B cell (primary cell): ENCODE data around the gene ARHGEF7. TPM values are rescaled to one million over a fixed set of nuclear protein-coding genes. Genes with fewer than 3 reads are reported as not detected.

Experiments
- ATAC-seq: fragments of 200-7000 bp; cut with Tn5 transposase; one replicate; pipeline ENCODE4 v1.10.0; 2021; ENCODE audit warnings: low read depth, mild to moderate bottlenecking, moderate number of reproducible peaks, moderate library complexity
- CTCF ChIA-PET: fragments of 350-600 bp; sonication (Branson Sonifier 250); formaldehyde crosslinking; loops from one replicate; lab custom pipeline; 2021; ENCODE audit warnings: antibody characterized with exemption, inconsistent platforms; lab: Charles Lee
- POLR2A ChIA-PET: fragments of 350-600 bp; sonication (Branson Sonifier 250); formaldehyde crosslinking; loops from one replicate; lab custom pipeline; 2021; ENCODE audit warnings: antibody characterized with exemption; lab: Charles Lee
- DNase-seq: peaks from one replicate; pipeline ENCODE4 v3.0.0; 2013
- H2AFZ ChIP-seq: 2 replicates; pipeline ENCODE4 v1.6.1; 2012; ENCODE audit warnings: mild to moderate bottlenecking, low read depth, low read length; ENCODE audit not compliant: insufficient read depth, poor library complexity, severe bottlenecking
- H3K27ac ChIP-seq, 2 donors: 1 replicate in 1 of 2; 2 replicates in 1 of 2; pipeline ENCODE4 v1.5.1; 2012 to 2013; ENCODE audit warnings: low read length in 2 of 2, mild to moderate bottlenecking in 2 of 2, moderate library complexity in 1 of 2
- H3K27me3 ChIP-seq, 4 experiments: fragments of 200-600 bp in 1 of 4; sonication (generic) in 1 of 4; replicated peaks in 1 of 4; 1 replicate in 2 of 4; 2 replicates in 2 of 4; pipeline versions ENCODE4 v1.6.1 to v1.7.0; 2013 to 2016; ENCODE audit warnings: low read length in 3 of 4, mild to moderate bottlenecking in 2 of 4, mixed read lengths in 1 of 4, moderate library complexity in 1 of 4; ENCODE audit not compliant: insufficient read depth in 4 of 4, control insufficient read depth in 3 of 4; ENCODE audit errors: control extremely low read depth in 1 of 4
- H3K36me3 ChIP-seq, 2 experiments: replicated peaks in 1 of 2; 1 replicate in 1 of 2; 2 replicates in 1 of 2; pipeline versions ENCODE4 v1.6.1 to v1.7.1; 2013; ENCODE audit warnings: low read length in 1 of 2; ENCODE audit not compliant: insufficient read depth in 2 of 2, control insufficient read depth in 1 of 2; ENCODE audit errors: control extremely low read depth in 1 of 2, extremely low read depth in 1 of 2
- H3K4me1 ChIP-seq, 2 donors: fragments of 200-600 bp in 1 of 2; sonication (generic) in 1 of 2; 1 replicate in 1 of 2; 2 replicates in 1 of 2; pipeline versions ENCODE4 v1.5.1 to v1.6.1; 2013 to 2017; ENCODE audit warnings: low read length in 2 of 2; ENCODE audit not compliant: control insufficient read depth in 2 of 2, insufficient read depth in 2 of 2
- H3K4me2 ChIP-seq: replicated peaks from 2 replicates; pipeline ENCODE3; 2012; ENCODE audit warnings: mild to moderate bottlenecking, low read depth, low read length; ENCODE audit not compliant: poor library complexity, severe bottlenecking
- H3K4me3 ChIP-seq, 5 experiments: fragments of 200-600 bp in 1 of 5; sonication (generic) in 1 of 5; 1 replicate in 3 of 5; 2 replicates in 2 of 5; pipeline versions ENCODE4 v1.5.1 to v1.7.0; 2011 to 2016; ENCODE audit warnings: low read length in 4 of 5, mild to moderate bottlenecking in 4 of 5, low read depth in 2 of 5, control low read depth in 1 of 5, moderate library complexity in 1 of 5; ENCODE audit not compliant: insufficient read depth in 1 of 5; ENCODE audit errors: control extremely low read depth in 1 of 5, extremely low read depth in 1 of 5
- H3K79me2 ChIP-seq: fragments of 200-600 bp; sonication (generic); one replicate; pipeline ENCODE4 v1.6.0; 2016; ENCODE audit warnings: low read length; ENCODE audit not compliant: control insufficient read depth, insufficient read depth
- H3K9ac ChIP-seq: fragments of 200-600 bp; sonication (generic); 2 replicates; pipeline ENCODE4 v1.6.1; 2017; ENCODE audit warnings: mild to moderate bottlenecking, low read length, moderate library complexity
- H3K9me3 ChIP-seq, 3 donors: one replicate each; pipeline versions ENCODE4 v1.6.1 to v1.7.1; 2013; ENCODE audit warnings: low read length in 2 of 3; ENCODE audit not compliant: control insufficient read depth in 2 of 3, insufficient read depth in 1 of 3; ENCODE audit errors: control extremely low read depth in 1 of 3
- H4K20me1 ChIP-seq: 2 replicates; pipeline ENCODE4 v1.6.0; 2012; ENCODE audit warnings: mild to moderate bottlenecking, low read length; ENCODE audit not compliant: insufficient read depth, control insufficient read depth, poor library complexity, severe bottlenecking
- H3K27ac Mint-ChIP-seq: one replicate; pipeline ENCODE4 v1.8.0; 2021; ENCODE audit warnings: mixed read lengths
- H3K27me3 Mint-ChIP-seq: one replicate; pipeline ENCODE4 v1.8.0; 2021; ENCODE audit warnings: mixed read lengths
- H3K4me1 Mint-ChIP-seq: one replicate; pipeline ENCODE4 v1.8.0; 2021; ENCODE audit warnings: mixed read lengths
- H3K4me3 Mint-ChIP-seq: one replicate; pipeline ENCODE4 v1.8.0; 2021; ENCODE audit warnings: mixed read lengths
- H3K9me3 Mint-ChIP-seq: one replicate; pipeline ENCODE4 v1.8.0; 2022; ENCODE audit warnings: mixed read lengths; ENCODE audit not compliant: insufficient read depth
- CTCF ChIP-seq: fragments of 200-600 bp; IDR thresholded peaks from one replicate; pipeline ENCODE4 v1.8.0; 2022; ENCODE audit warnings: antibody characterized with exemption, mild to moderate bottlenecking
- EZH2 ChIP-seq: IDR thresholded peaks from 2 replicates; pipeline ENCODE4 v1.6.1; 2012; ENCODE audit warnings: borderline replicate concordance, low read depth, mild to moderate bottlenecking, moderate library complexity, low read length; ENCODE audit not compliant: insufficient read depth, poor library complexity, severe bottlenecking
- WGBS: methylation state at CpG from one replicate; pipeline ENCODE4 v1.1.5; 2013; ENCODE audit warnings: missing lambda C conversion rate; ENCODE audit not compliant: insufficient coverage; 5-methylcytosine and 5-hydroxymethylcytosine counted together
- intact Hi-C: fragments of 100-400 bp; cut with micrococcal nuclease; formaldehyde crosslinking; loops from one replicate; pipeline ENCODE4 v1.10.0; 2022
- polyA plus RNA-seq: library from polyadenylated mRNA; depleted of rRNA; stranded (reverse); fragments of >200 nt; gene quantifications from 2 replicates; pipeline ENCODE4 v1.2.3, GENCODE V29; 2012
- total RNA-seq, 2 donors: library from RNA; stranded (reverse); fragments of 120-200 nt in 1 of 2; gene quantifications; 1 replicate in 1 of 2; 2 replicates in 1 of 2; pipeline versions ENCODE4 v1.2.3 to v1.2.4, GENCODE V29; 2013 to 2022

ARHGEF7 gene
- total and polyA plus RNA-seq, 2 donors (not counting 1 experiment from before 2014, with no cell fraction given), result 62.3 to 125 TPM

- ATAC-seq (no peak), DNase-seq (no peak)
- H3K9me3 Mint-ChIP-seq, result no peaks in the 10 kb centered on the region
- TF ChIP-seq CTCF (no peak), EZH2 (no peak)
- peaks cover 5% of the 10 kb centered on the region for H3K79me2 ChIP-seq
- no peaks in the 10 kb centered on the region for H3K9me3 ChIP-seq
- H3K4me2 ChIP-seq, result no peak overlapping the region
- H3K27me3 Mint-ChIP-seq, result no peaks in the 10 kb centered on the region
- 94% methylated on average over 16 of the region's 20 CpGs for WGBS
- H3K27ac ChIP-seq, result no peak overlapping the region
- H3K4me1 ChIP-seq, result no peaks in the 10 kb centered on the region
- POLR2A ChIA-PET, result no interaction called here
- no peak overlapping the region for H3K27ac Mint-ChIP-seq
- no peak overlapping the region for H3K4me3 ChIP-seq
- CTCF ChIA-PET, result no interaction called here
- H4K20me1 ChIP-seq, result peaks cover 18% of the 10 kb centered on the region
- no peak overlapping the region for H2AFZ ChIP-seq
- H3K4me1 Mint-ChIP-seq, result no peaks in the 10 kb centered on the region
- H3K36me3 ChIP-seq, result peaks cover 3 to 88% of the 10 kb centered on the region in 2 experiments
- no peak overlapping the region for H3K9ac ChIP-seq
- H3K27me3 ChIP-seq, result no peaks in the 10 kb centered on the region
- intact Hi-C loops, result no loop called here
- no peak overlapping the region for H3K4me3 Mint-ChIP-seq
These were observed 155.9 kb downstream of the ARHGEF7 start for GRCh38 chr13:111270765-111271698.

DNA sequence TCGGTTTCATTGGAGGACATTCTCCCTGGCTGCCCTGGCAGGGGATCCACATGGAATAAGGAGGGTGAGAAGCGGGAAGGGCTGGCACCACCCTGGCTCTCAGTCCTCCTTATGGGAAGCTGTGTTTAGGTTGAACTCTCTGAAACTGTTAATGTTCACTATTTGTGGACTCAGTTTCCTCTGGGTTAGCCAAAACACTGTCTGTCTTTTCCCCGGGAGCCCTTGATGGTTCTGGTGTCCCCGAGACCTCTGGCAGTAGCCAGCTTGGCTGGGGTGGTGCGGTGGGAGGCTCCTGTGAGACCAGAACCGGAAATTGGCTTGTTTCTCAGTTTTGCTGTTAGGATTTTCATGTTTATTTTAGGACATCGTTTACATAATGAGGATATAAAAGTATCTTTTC is 157.0 kb downstream of the ARHGEF7 start:
- intact Hi-C loops, result no loop called here
- 92% methylated on average over 6 of the region's 7 CpGs for WGBS
- peaks cover 7% of the 10 kb centered on the region for H4K20me1 ChIP-seq
- no peaks in the 10 kb centered on the region for H3K4me1 ChIP-seq
- Mint-ChIP-seq H3K27ac (no peak overlapping the region), H3K27me3 (no peaks in the 10 kb centered on the region), H3K4me3 (no peak overlapping the region), H3K9me3 (no peaks in the 10 kb centered on the region), H3K4me1 (no peaks in the 10 kb centered on the region)
- no peak overlapping the region for H3K27ac ChIP-seq
- ChIA-PET POLR2A (no interaction called here), CTCF (no interaction called here)
- H3K79me2 ChIP-seq, result no peaks in the 10 kb centered on the region
- H3K4me3 ChIP-seq, result no peak overlapping the region
- no peaks in the 10 kb centered on the region for H3K9me3 ChIP-seq
- H2AFZ ChIP-seq, result no peak overlapping the region
- no peak for DNase-seq
- no peak overlapping the region for H3K9ac ChIP-seq
- H3K36me3 ChIP-seq, result peaks cover 6 to 92% of the 10 kb centered on the region in 2 experiments
- ATAC-seq, result no peak
- no peak for TF ChIP-seq CTCF
- TF ChIP-seq EZH2, result no peak
- no peak overlapping the region for H3K4me2 ChIP-seq
- no peaks in the 10 kb centered on the region for H3K27me3 ChIP-seq
